DMS53 (cell line): ENCODE measurements around the gene TEX22.
A peak's percentile ranks its signal among the peaks of the same experiment; 100 is the strongest.

Experiments used
- DNase-seq: peaks from one replicate; lab custom pipeline; 2025; lab: John Stamatoyannopoulos, UW

TEX22 gene

GRCh38 chr14:105439710-105440553, 41.6 kb downstream of the TEX22 start:
- DNase-seq = no peak

GRCh38 chr14:105440554-105440900, 42.2 kb downstream of the TEX22 start:
- no peak for DNase-seq

GRCh38 chr14:105440992-105441391, 42.7 kb downstream of the TEX22 start:
- no peak for DNase-seq

- DNase-seq = no peak
Observed at GRCh38 chr14:105442125-105442524, 43.8 kb downstream of the TEX22 start.

- DNase-seq = no peak
Observed at GRCh38 chr14:105442834-105443233, 44.5 kb downstream of the TEX22 start.

- no peak for DNase-seq
Observed at GRCh38 chr14:105444859-105445258, 46.5 kb downstream of the TEX22 start.

- DNase-seq = no peak
Observed at GRCh38 chr14:105445290-105445689, 47.0 kb downstream of the TEX22 start.

- DNase-seq = no peak
Observed at GRCh38 chr14:105445901-105446845, 47.8 kb downstream of the TEX22 start.

GRCh38 chr14:105446971-105447370, 48.6 kb downstream of the TEX22 start:
- DNase-seq = no peak

GRCh38 chr14:105447651-105448640, 49.6 kb downstream of the TEX22 start:
- no peak for DNase-seq

- DNase-seq = peak; percentile 64
Observed at GRCh38 chr14:105448706-105449111, 50.4 kb downstream of the TEX22 start.

GRCh38 chr14:105449276-105450122, 51.2 kb downstream of the TEX22 start:
- no peak for DNase-seq

- no peak for DNase-seq
Observed at GRCh38 chr14:105450123-105450505, 51.8 kb downstream of the TEX22 start.

GRCh38 chr14:105450864-105451720, 52.8 kb downstream of the TEX22 start:
- DNase-seq = no peak

GRCh38 chr14:105452963-105453362, 54.6 kb downstream of the TEX22 start:
- no peak for DNase-seq

- no peak for DNase-seq
Observed at GRCh38 chr14:105453847-105454246, 55.5 kb downstream of the TEX22 start.

GRCh38 chr14:105455086-105455640, 56.8 kb downstream of the TEX22 start:
- DNase-seq = no peak

- DNase-seq = no peak
Observed at GRCh38 chr14:105455766-105456660, 57.7 kb downstream of the TEX22 start.
